Spleen (tissue), 11 donors: ENCODE measurements around the gene MORN4. TPM values are rescaled to one million over a fixed set of nuclear protein-coding genes. Genes with fewer than 3 reads are reported as not detected.

Experiments used
- DNase-seq: peaks from one replicate; pipeline ENCODE4 v3.0.0-alpha.2; 2020
- H3K27ac ChIP-seq, 8 donors: fragments of 200-600 bp; sonication (generic) in 7 of 8; 1 replicate in 4 of 8; 2 replicates in 4 of 8; pipeline versions ENCODE4 v1.5.0 to v1.8.0; 2016 to 2021; ENCODE audit warnings: inconsistent platforms in 4 of 8, mild to moderate bottlenecking in 4 of 8, moderate library complexity in 1 of 8
- H3K27me3 ChIP-seq, 7 donors: fragments of 200-600 bp; sonication (generic) in 6 of 7; replicated peaks in 1 of 7; 1 replicate in 4 of 7; 2 replicates in 3 of 7; pipeline versions ENCODE4 v1.5.0 to v1.8.0; 2016 to 2021; ENCODE audit warnings: inconsistent platforms in 3 of 7, mild to moderate bottlenecking in 1 of 7
- H3K36me3 ChIP-seq, 6 donors: fragments of 200-600 bp; sonication (generic) in 5 of 6; 1 replicate in 4 of 6; 2 replicates in 2 of 6; pipeline versions ENCODE4 v1.5.0 to v1.8.0; 2016 to 2021; ENCODE audit warnings: inconsistent platforms in 2 of 6
- H3K4me1 ChIP-seq, 6 donors: fragments of 200-600 bp; sonication (generic) in 5 of 6; 1 replicate in 3 of 6; 2 replicates in 3 of 6; pipeline versions ENCODE4 v1.5.0 to v1.8.0; 2016 to 2021; ENCODE audit warnings: inconsistent platforms in 3 of 6
- H3K4me3 ChIP-seq, 8 donors: fragments of 200-600 bp; sonication (generic) in 7 of 8; 1 replicate in 4 of 8; 2 replicates in 4 of 8; pipeline versions ENCODE4 v1.5.0 to v1.8.0; 2016 to 2021; ENCODE audit warnings: inconsistent platforms in 4 of 8, mild to moderate bottlenecking in 4 of 8, moderate library complexity in 2 of 8
- H3K9me3 ChIP-seq, 8 donors: fragments of 200-600 bp; sonication (generic) in 7 of 8; 1 replicate in 4 of 8; 2 replicates in 4 of 8; pipeline versions ENCODE4 v1.5.0 to v1.8.0; 2016 to 2021; ENCODE audit warnings: inconsistent platforms in 4 of 8
- POLR2A ChIP-seq, 3 donors: fragments of 450-650 bp; IDR thresholded peaks; one replicate each; pipeline ENCODE4 v1.5.1; 2017; ENCODE audit warnings: antibody characterized with exemption in 3 of 3, mild to moderate bottlenecking in 1 of 3
- POLR2AphosphoS5 ChIP-seq, 3 donors: sonication (generic); formaldehyde crosslinking; IDR thresholded peaks; one replicate each; pipeline ENCODE4 v1.5.1; 2017; ENCODE audit warnings: antibody characterized with exemption in 3 of 3
- WGBS, 5 donors: extraction: QIAGEN DNeasy Blood & Tissue Kit in 3 of 5; methylation state at CpG; one replicate each; pipeline versions ENCODE4 v1.1.5 to v1.1.7; 2013 to 2018; 5-methylcytosine and 5-hydroxymethylcytosine counted together
- intact Hi-C: fragments of 100-400 bp; cut with DNase I; formaldehyde crosslinking; loops from one replicate; pipeline ENCODE4 v1.15.0; 2023; ENCODE audit warnings: low total_unique reads
- polyA plus RNA-seq, 3 donors: library from polyadenylated mRNA; stranded (reverse); fragments of 200-250 nt; gene quantifications; one replicate each; pipeline ENCODE4 v1.2.1, GENCODE V29; 2013
- total RNA-seq, 7 donors: library from RNA; depleted of rRNA in 3 of 7; stranded (reverse); fragments of >200 nt in 3 of 7; fragmentation: NEBNext Ultra II Directional in 4 of 7; extraction: Animal tissue kit (Norgen Biotek cat#: 25700) in 4 of 7; gene quantifications; one replicate each; pipeline versions ENCODE4 v1.1.0 to v1.2.1, GENCODE V29; 2016 to 2021
- TF ChIP-seq, protein P1 (sequence below), 11 experiments: fragments of 200-600 bp in 7 of 11; fragments of 450-650 bp in 4 of 11; sonication (generic) in 4 of 11; IDR thresholded peaks in 8 of 11; conservative IDR thresholded peaks in 3 of 11; 1 replicate in 7 of 11; 2 replicates in 4 of 11; pipeline versions ENCODE4 v1.4.0 to v1.8.0; 2016 to 2021; ENCODE audit warnings: antibody characterized with exemption in 11 of 11, inconsistent platforms in 4 of 11, mild to moderate bottlenecking in 1 of 11
- donor health status: healthy with polysubstance abuse.
- donor health status: DM: no; HTN: no; CAD: no; lungs with moderate emphysema.
- donor health status: DM: no; HTN: no; CAD: no.
- donor health status: Bipolar disorder and iron deficiency.
- donor health status: healthy.
- donor health status: DM: no; HTN: no; CAD: no.
- donor health status: DM: yes; HTN: yes; CAD: no.

Gene MORN4
- total and polyA plus RNA-seq, 10 donors = 1.6 to 5.0 (median 2.7) TPM

DNA sequence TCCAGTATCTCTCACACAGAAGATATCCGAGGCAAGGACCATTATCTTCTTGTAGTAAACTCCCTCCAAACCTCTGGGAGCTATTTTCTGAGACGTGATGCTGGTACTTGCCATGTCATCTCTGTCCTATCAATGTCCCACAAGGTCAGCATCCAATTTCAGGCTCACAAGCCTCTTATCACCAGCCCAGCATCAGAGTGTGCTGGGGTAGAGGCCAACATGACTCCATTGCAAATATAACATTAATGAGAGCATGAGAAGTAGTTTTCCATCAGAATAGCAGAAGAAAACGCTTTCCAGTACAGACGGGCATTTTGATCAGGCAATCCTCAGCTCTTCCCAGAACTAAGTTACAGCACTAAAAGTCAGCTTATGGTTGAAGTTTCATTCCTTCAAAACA, 5.6 kb downstream of the MORN4 start:
- Histone ChIP-seq H3K4me3 (no peak overlapping the region), H3K27me3 (no peaks in the 10 kb centered on the region), H3K9me3 (no peaks in the 10 kb centered on the region), H3K4me1 (peaks cover 0 to 11% (median 5%) of the 10 kb centered on the region in 6 donors), H3K36me3 (no peaks in the 10 kb centered on the region), H3K27ac (no peak overlapping the region)
- TF ChIP-seq POLR2AphosphoS5 (IDR thresholded peaks at IDR 0.05) (no peak), POLR2A (IDR thresholded peaks at IDR 0.05) (no peak)
- TF ChIP-seq, protein P1, sequence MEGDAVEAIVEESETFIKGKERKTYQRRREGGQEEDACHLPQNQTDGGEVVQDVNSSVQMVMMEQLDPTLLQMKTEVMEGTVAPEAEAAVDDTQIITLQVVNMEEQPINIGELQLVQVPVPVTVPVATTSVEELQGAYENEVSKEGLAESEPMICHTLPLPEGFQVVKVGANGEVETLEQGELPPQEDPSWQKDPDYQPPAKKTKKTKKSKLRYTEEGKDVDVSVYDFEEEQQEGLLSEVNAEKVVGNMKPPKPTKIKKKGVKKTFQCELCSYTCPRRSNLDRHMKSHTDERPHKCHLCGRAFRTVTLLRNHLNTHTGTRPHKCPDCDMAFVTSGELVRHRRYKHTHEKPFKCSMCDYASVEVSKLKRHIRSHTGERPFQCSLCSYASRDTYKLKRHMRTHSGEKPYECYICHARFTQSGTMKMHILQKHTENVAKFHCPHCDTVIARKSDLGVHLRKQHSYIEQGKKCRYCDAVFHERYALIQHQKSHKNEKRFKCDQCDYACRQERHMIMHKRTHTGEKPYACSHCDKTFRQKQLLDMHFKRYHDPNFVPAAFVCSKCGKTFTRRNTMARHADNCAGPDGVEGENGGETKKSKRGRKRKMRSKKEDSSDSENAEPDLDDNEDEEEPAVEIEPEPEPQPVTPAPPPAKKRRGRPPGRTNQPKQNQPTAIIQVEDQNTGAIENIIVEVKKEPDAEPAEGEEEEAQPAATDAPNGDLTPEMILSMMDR (IDR thresholded peaks at IDR 0.05 in 8 of 11, conservative IDR thresholded peaks at IDR 0.05 in 3 of 11) = no peak
- 75 to 92% (median 85%) methylated on average over 4 of the region's 4 CpGs for WGBS, 5 donors
- intact Hi-C loops = no loop called here
- DNase-seq = no peak

DNA sequence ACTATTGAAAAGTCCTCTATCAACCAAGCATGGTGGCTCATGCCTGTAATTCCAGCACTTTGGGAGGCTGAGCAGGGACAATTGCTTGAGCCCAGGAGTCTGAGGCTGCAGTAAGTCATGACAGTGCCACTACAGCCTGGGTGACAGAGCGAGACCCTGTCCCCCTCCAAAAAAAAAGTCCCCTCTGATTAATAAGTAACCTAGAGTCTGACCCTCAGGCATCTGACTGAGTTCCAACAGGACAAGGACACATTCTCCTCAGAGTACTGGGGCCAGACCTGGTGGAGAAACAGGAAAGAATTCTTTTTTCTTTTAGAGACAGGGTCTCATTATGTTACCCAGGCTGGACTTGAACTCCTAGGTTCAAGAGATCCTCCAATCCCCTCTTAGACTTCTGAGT, 10.0 kb downstream of the MORN4 start:
- no peaks in the 10 kb centered on the region for H3K4me1 ChIP-seq
- H3K36me3 ChIP-seq = no peaks in the 10 kb centered on the region
- H3K4me3 ChIP-seq = no peak overlapping the region
- no peaks in the 10 kb centered on the region for H3K27me3 ChIP-seq
- 80 to 93% (median 88%) methylated on average over 1 of the region's 1 CpG for WGBS, 5 donors
- DNase-seq = no peak
- intact Hi-C loops = no loop called here
- H3K9me3 ChIP-seq = no peaks in the 10 kb centered on the region
- TF ChIP-seq, protein P1 (IDR thresholded peaks at IDR 0.05 in 8 of 11, conservative IDR thresholded peaks at IDR 0.05 in 3 of 11) = no peak
- no peak for TF ChIP-seq POLR2AphosphoS5 (IDR thresholded peaks at IDR 0.05)
- no peak for TF ChIP-seq POLR2A (IDR thresholded peaks at IDR 0.05)
- H3K27ac ChIP-seq = no peak overlapping the region

DNA sequence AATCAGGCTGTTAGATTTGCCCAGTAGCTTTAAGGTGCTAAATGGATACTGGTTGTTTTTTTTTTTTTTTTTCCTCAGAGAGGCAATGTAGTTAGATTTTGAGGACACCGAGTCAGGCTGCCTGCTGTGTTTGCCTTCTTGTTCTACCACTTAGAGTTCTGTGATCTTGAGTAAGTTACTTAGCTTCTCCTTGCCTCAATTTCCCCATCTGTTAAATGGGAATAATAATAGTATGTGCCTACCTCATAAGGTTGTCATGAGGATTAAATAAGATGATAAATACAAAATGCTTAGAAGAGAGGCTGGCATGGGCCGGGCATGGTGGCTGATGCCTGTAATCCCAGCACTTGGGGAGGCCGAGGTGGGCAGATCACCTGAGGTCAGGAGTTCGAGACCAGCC, 14.6 kb downstream of the MORN4 start:
- H3K4me3 ChIP-seq = no peak overlapping the region
- H3K36me3 ChIP-seq = no peaks in the 10 kb centered on the region
- TF ChIP-seq, protein P1 (IDR thresholded peaks at IDR 0.05 in 8 of 11, conservative IDR thresholded peaks at IDR 0.05 in 3 of 11) = no peak
- TF ChIP-seq POLR2AphosphoS5 (IDR thresholded peaks at IDR 0.05) (no peak), POLR2A (IDR thresholded peaks at IDR 0.05) (no peak)
- H3K9me3 ChIP-seq = no peaks in the 10 kb centered on the region
- peak; percentile 12 for DNase-seq
- WGBS, 5 donors = 92 to 96% (median 94%) methylated on average over 4 of the region's 4 CpGs
- intact Hi-C loops = no loop called here
- no peak overlapping the region for H3K27ac ChIP-seq
- H3K27me3 ChIP-seq = no peaks in the 10 kb centered on the region
- H3K4me1 ChIP-seq = no peaks in the 10 kb centered on the region

DNA sequence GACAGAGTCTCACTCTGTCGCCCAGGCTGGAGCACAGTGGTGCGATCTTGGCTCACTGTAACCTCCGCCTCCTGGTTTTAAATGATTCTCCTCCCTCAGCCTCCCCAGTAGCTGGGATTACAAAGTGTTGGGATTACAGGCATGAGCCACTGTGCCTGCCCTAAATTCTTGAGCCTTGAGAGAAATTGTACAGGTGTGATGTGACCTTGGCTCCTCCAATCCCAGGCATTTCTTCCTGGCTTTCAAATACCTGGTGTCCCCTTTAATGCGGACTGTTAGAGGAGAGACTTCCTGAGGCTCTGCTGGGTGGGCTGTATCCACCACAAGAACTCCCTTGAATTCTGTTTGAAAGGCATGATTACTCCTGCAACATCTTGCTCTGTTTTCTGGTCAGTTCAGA, 15.0 kb downstream of the MORN4 start:
- no peak overlapping the region for H3K4me3 ChIP-seq
- no peak overlapping the region for H3K27ac ChIP-seq
- intact Hi-C loops = no loop called here
- WGBS, 5 donors = 86 to 94% (median 94%) methylated on average over 4 of the region's 4 CpGs
- H3K4me1 ChIP-seq = no peaks in the 10 kb centered on the region
- H3K9me3 ChIP-seq = no peaks in the 10 kb centered on the region
- peak; percentile 5 for DNase-seq
- no peaks in the 10 kb centered on the region for H3K36me3 ChIP-seq
- H3K27me3 ChIP-seq = no peaks in the 10 kb centered on the region
- TF ChIP-seq POLR2A (IDR thresholded peaks at IDR 0.05) = no peak

DNA sequence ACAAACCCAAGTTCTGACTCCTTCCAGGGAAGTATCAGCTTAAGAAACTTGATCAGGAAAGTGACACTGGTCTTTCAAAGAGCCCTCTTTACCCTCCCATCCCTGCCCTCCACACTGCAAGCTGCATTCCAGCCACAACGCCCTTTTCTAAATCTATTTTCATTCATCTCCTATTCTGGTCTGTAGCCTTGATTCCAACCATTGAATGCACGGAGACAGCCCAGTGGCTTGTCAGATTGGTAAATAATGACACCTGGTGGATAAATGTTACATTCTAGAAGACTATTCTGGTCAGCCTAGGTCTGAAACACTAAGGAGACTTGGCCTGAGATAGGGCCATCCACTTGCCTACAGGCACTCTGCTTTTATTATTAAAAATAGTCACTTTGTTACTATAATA, 20.9 kb downstream of the MORN4 start:
- Histone ChIP-seq H3K4me1 (no peaks in the 10 kb centered on the region), H3K9me3 (no peaks in the 10 kb centered on the region), H3K27me3 (no peaks in the 10 kb centered on the region), H3K27ac (no peak overlapping the region), H3K36me3 (no peaks in the 10 kb centered on the region), H3K4me3 (no peak overlapping the region)
- WGBS, 5 donors = 49 to 75% (median 57%) methylated on average over 2 of the region's 2 CpGs
- intact Hi-C loops = no loop called here
- TF ChIP-seq POLR2A (IDR thresholded peaks at IDR 0.05) = no peak
- TF ChIP-seq, protein P1 (IDR thresholded peaks at IDR 0.05 in 8 of 11, conservative IDR thresholded peaks at IDR 0.05 in 3 of 11) = peak in 6 of 11 experiments; percentile 19 to 47 (median 26)
- no peak for TF ChIP-seq POLR2AphosphoS5 (IDR thresholded peaks at IDR 0.05)
- DNase-seq = no peak
